Liver (tissue), 9 donors: ENCODE measurements around the gene PSTPIP1. TPM values are rescaled to one million over a fixed set of nuclear protein-coding genes. Genes with fewer than 3 reads are reported as not detected.

Experiments
- DNase-seq: peaks from one replicate; pipeline ENCODE4 v3.0.0-alpha.2; 2017; ENCODE audit warnings: low spot score
- H3K27ac ChIP-seq, 2 donors: one replicate each; pipeline ENCODE4 v1.7.0; 2013; ENCODE audit warnings: inconsistent platforms in 2 of 2, low read length in 2 of 2, control low read depth in 1 of 2, low read depth in 1 of 2, mild to moderate bottlenecking in 1 of 2
- H3K27me3 ChIP-seq, 4 donors: one replicate each; pipeline versions ENCODE4 v1.6.1 to v1.7.0; 2013; ENCODE audit warnings: low read length in 3 of 4, inconsistent platforms in 1 of 4, mild to moderate bottlenecking in 1 of 4, moderate library complexity in 1 of 4; ENCODE audit not compliant: control insufficient read depth in 4 of 4, insufficient read depth in 4 of 4
- H3K36me3 ChIP-seq, 4 donors: one replicate each; pipeline versions ENCODE4 v1.6.1 to v1.7.0; 2013; ENCODE audit warnings: low read length in 3 of 4, mild to moderate bottlenecking in 3 of 4, low read depth in 1 of 4, moderate library complexity in 1 of 4; ENCODE audit not compliant: control insufficient read depth in 4 of 4, insufficient read depth in 3 of 4
- H3K4me1 ChIP-seq, 4 donors: one replicate each; pipeline versions ENCODE4 v1.6.1 to v1.7.0; 2013; ENCODE audit warnings: low read length in 3 of 4, mild to moderate bottlenecking in 3 of 4, moderate library complexity in 1 of 4; ENCODE audit not compliant: control insufficient read depth in 4 of 4, insufficient read depth in 4 of 4
- H3K4me3 ChIP-seq, 3 donors: one replicate each; pipeline versions ENCODE4 v1.6.1 to v1.7.0; 2013; ENCODE audit warnings: low read length in 3 of 3, control low read depth in 1 of 3, low read depth in 1 of 3, mild to moderate bottlenecking in 1 of 3
- H3K9ac ChIP-seq, 2 donors: one replicate each; pipeline ENCODE4 v1.7.0; 2013; ENCODE audit warnings: low read length in 2 of 2, mild to moderate bottlenecking in 2 of 2, moderate library complexity in 2 of 2, control low read depth in 1 of 2, low read depth in 1 of 2
- H3K9me3 ChIP-seq, 4 donors: one replicate each; pipeline versions ENCODE4 v1.6.1 to v1.7.0; 2013; ENCODE audit warnings: low read length in 3 of 4; ENCODE audit not compliant: control insufficient read depth in 4 of 4
- ATF3 ChIP-seq: IDR thresholded peaks from 2 replicates; pipeline ENCODE4 v1.6.1; 2016; ENCODE audit warnings: antibody characterized with exemption
- CTCF ChIP-seq: fragments of 150-350 bp; IDR thresholded peaks from 2 replicates; pipeline ENCODE4 v1.5.1; 2017; ENCODE audit warnings: improper control_type of control experiment, low read depth, low read length; ENCODE audit not compliant: missing input control
- EGR1 ChIP-seq, 2 donors: IDR thresholded peaks; 2 replicates each; pipeline ENCODE4 v1.6.1; 2016 to 2018; ENCODE audit warnings: antibody characterized with exemption in 2 of 2, low read depth in 2 of 2
- FOXA1 ChIP-seq: IDR thresholded peaks from 2 replicates; pipeline ENCODE4 v1.6.1; 2016; ENCODE audit warnings: antibody characterized with exemption
- FOXA2 ChIP-seq: IDR thresholded peaks from 2 replicates; pipeline ENCODE4 v1.6.1; 2016; ENCODE audit warnings: antibody characterized with exemption
- GABPA ChIP-seq, 2 donors: IDR thresholded peaks in 1 of 2; conservative IDR thresholded peaks in 1 of 2; 2 replicates each; pipeline ENCODE4 v1.6.1; 2016; ENCODE audit warnings: antibody characterized with exemption in 2 of 2, mild to moderate bottlenecking in 1 of 2, moderate library complexity in 1 of 2
- HNF4G ChIP-seq: IDR thresholded peaks from 2 replicates; pipeline ENCODE4 v1.6.1; 2016; ENCODE audit warnings: antibody characterized with exemption
- JUND ChIP-seq, 2 donors: IDR thresholded peaks; 2 replicates each; pipeline ENCODE4 v1.6.1; 2016; ENCODE audit warnings: antibody characterized with exemption in 2 of 2
- MAX ChIP-seq: IDR thresholded peaks from 2 replicates; pipeline ENCODE4 v1.6.1; 2016; ENCODE audit warnings: antibody characterized with exemption
- NR2F2 ChIP-seq: IDR thresholded peaks from 2 replicates; pipeline ENCODE4 v1.6.1; 2016; ENCODE audit warnings: antibody characterized with exemption
- RAD21 ChIP-seq, 2 donors: IDR thresholded peaks; 2 replicates each; pipeline ENCODE4 v1.6.1; 2016; ENCODE audit warnings: antibody characterized with exemption in 2 of 2, mild to moderate bottlenecking in 2 of 2
- RXRA ChIP-seq, 2 donors: IDR thresholded peaks; 2 replicates each; pipeline ENCODE4 v1.6.1; 2017 to 2018; ENCODE audit warnings: antibody characterized with exemption in 2 of 2, mild to moderate bottlenecking in 1 of 2
- SP1 ChIP-seq: IDR thresholded peaks from 2 replicates; pipeline ENCODE4 v1.6.1; 2018; ENCODE audit warnings: antibody characterized with exemption, mild to moderate bottlenecking
- YY1 ChIP-seq: IDR thresholded peaks from 2 replicates; pipeline ENCODE4 v1.6.1; 2016; ENCODE audit warnings: antibody characterized with exemption, mild to moderate bottlenecking
- ZBTB33 ChIP-seq: IDR thresholded peaks from 2 replicates; pipeline ENCODE4 v1.6.1; 2016; ENCODE audit warnings: antibody characterized with exemption
- WGBS: extraction: QIAGEN DNeasy Blood & Tissue Kit; methylation state at CpG from one replicate; pipeline ENCODE4 v1.1.7; 2013; 5-methylcytosine and 5-hydroxymethylcytosine counted together
- polyA plus RNA-seq, 2 donors: library from polyadenylated mRNA; stranded (reverse) in 1 of 2; unstranded in 1 of 2; fragments of 200-250 nt in 1 of 2; fragments of >200 nt in 1 of 2; fragmentation: Nextera tagmentation in 1 of 2; extraction: Ambion mirVana in 1 of 2; gene quantifications; one replicate each; pipeline versions ENCODE4 v1.2.1 to v1.2.3, GENCODE V29; 2013 to 2015
- total RNA-seq, 2 donors: library from RNA; depleted of rRNA; stranded (reverse); fragments of >200 nt; gene quantifications; one replicate each; pipeline ENCODE4 v1.2.3, GENCODE V29; 2014
- donor health status: healthy.
- donor health status: healthy.
- donor health status: healthy.
- donor health status: healthy.
- donor health status: healthy.

The PSTPIP1 gene
- total and polyA plus RNA-seq, 4 donors = 1.1 to 4.6 (median 3.0) TPM

- Histone ChIP-seq H3K4me3 (no peak overlapping the region), H3K36me3 (no peaks in the 10 kb centered on the region), H3K9me3 (no peaks in the 10 kb centered on the region), H3K27ac (no peak overlapping the region), H3K4me1 (peaks cover 0 to 2% (median 0%) of the 10 kb centered on the region in 4 donors), H3K27me3 (no peaks in the 10 kb centered on the region), H3K9ac (no peak overlapping the region)
- TF ChIP-seq ATF3 (no peak), MAX (no peak), HNF4G (no peak), NR2F2 (no peak)
- DNase-seq = no peak
- WGBS = 86% methylated on average over 6 of the region's 6 CpGs
These were observed 25.6 kb downstream of the PSTPIP1 start for GRCh38 chr15:77020348-77021087.

GRCh38 chr15:77021088-77021481 is 26.2 kb downstream of the PSTPIP1 start:
- WGBS = 86% methylated on average over 9 of the region's 9 CpGs
- Histone ChIP-seq H3K9ac (no peak overlapping the region), H3K27ac (no peak overlapping the region), H3K27me3 (no peaks in the 10 kb centered on the region), H3K36me3 (no peaks in the 10 kb centered on the region), H3K4me1 (peaks cover 0 to 2% (median 0%) of the 10 kb centered on the region in 4 donors), H3K9me3 (no peaks in the 10 kb centered on the region), H3K4me3 (no peak overlapping the region)
- no peak for DNase-seq
- no peak for TF ChIP-seq GABPA (IDR thresholded peaks at IDR 0.05 in 1 of 2, conservative IDR thresholded peaks at IDR 0.05 in 1 of 2)
- TF ChIP-seq FOXA1 = no peak
- no peak for TF ChIP-seq SP1
- no peak for TF ChIP-seq RAD21 (IDR thresholded peaks at IDR 0.05)
- TF ChIP-seq YY1 = no peak
- TF ChIP-seq ZBTB33 = no peak
- TF ChIP-seq MAX = no peak
- no peak for TF ChIP-seq JUND (IDR thresholded peaks at IDR 0.05)
- no peak for TF ChIP-seq HNF4G
- TF ChIP-seq NR2F2 = no peak

- DNase-seq = no peak
- Histone ChIP-seq H3K4me1 (peaks cover 0 to 2% (median 0%) of the 10 kb centered on the region in 4 donors), H3K4me3 (no peak overlapping the region), H3K27me3 (no peaks in the 10 kb centered on the region), H3K36me3 (no peaks in the 10 kb centered on the region), H3K9me3 (no peaks in the 10 kb centered on the region), H3K9ac (no peak overlapping the region), H3K27ac (no peak overlapping the region)
- TF ChIP-seq NR2F2 (no peak), JUND (IDR thresholded peaks at IDR 0.05) (no peak), ATF3 (no peak), RXRA (IDR thresholded peaks at IDR 0.05) (no peak), EGR1 (IDR thresholded peaks at IDR 0.05; ENCODE audit: low read depth in 2 of 2) (no peak), CTCF (no peak), ZBTB33 (no peak), FOXA2 (no peak)
- 71% methylated on average over 7 of the region's 7 CpGs for WGBS
These were observed 27.0 kb downstream of the PSTPIP1 start for GRCh38 chr15:77021803-77022381.
